GM20000 (cell line): ENCODE measurements around the gene TET1.
"Not testable (repeated sequence)": the region's sequence is repeated elsewhere in the genome, so short reads cannot be mapped to it uniquely, and the experiment has no call there.

Source experiments
- DNase-seq: peaks from one replicate; pipeline ENCODE4 v3.0.0; 2012; ENCODE audit warnings: low spot score
- CTCF ChIP-seq: IDR thresholded peaks from 2 replicates; pipeline ENCODE4 v1.5.1; 2012; ENCODE audit warnings: mild to moderate bottlenecking, control low read depth; ENCODE audit errors: extremely low read depth, missing control alignments

The TET1 gene

GRCh38 chr10:68625316-68625921 is 65.3 kb downstream of the TET1 start:
- peak; percentile 15 for DNase-seq
- TF ChIP-seq CTCF, result no peak

GRCh38 chr10:68628576-68629127 is 68.5 kb downstream of the TET1 start:
- no peak for TF ChIP-seq CTCF
- DNase-seq, result no peak

GRCh38 chr10:68632271-68632560 is 72.1 kb downstream of the TET1 start:
- not testable (repeated sequence) for DNase-seq

- DNase-seq, result no peak
- TF ChIP-seq CTCF, result no peak
These were observed 73.1 kb downstream of the TET1 start for GRCh38 chr10:68633281-68633680.

GRCh38 chr10:68633816-68634466 is 73.8 kb downstream of the TET1 start:
- no peak for TF ChIP-seq CTCF

GRCh38 chr10:68636335-68636734 is 76.2 kb downstream of the TET1 start:
- no peak for TF ChIP-seq CTCF
- no peak for DNase-seq

More at GRCh38 chr10:68633816-68634466, 73.8 kb downstream of the TET1 start:
- no peak for DNase-seq

GRCh38 chr10:68643550-68643949 is 83.4 kb downstream of the TET1 start:
- DNase-seq, result not testable (repeated sequence)

GRCh38 chr10:68647672-68648341 is 87.7 kb downstream of the TET1 start:
- DNase-seq, result no peak
- TF ChIP-seq CTCF, result no peak
